Caco-2 (cell line): Measurements from ENCODE around the gene MYRF. TPM values are rescaled to one million over a fixed set of nuclear protein-coding genes. Genes with fewer than 3 reads are reported as not detected.
A peak's percentile ranks its signal among the peaks of the same experiment; 100 is the strongest.

ENCODE experiments used
- BruUV-seq: library from RNA; stranded (reverse); fragments of 400-500 nt; replicated peaks from 2 replicates; lab custom pipeline; 2021; lab: Mats Ljungman, UMichigan
- CTCF ChIA-PET: fragments of 300-600 bp; sonication (Branson Sonifier 250); formaldehyde crosslinking; loops from one replicate; lab custom pipeline; 2022; ENCODE audit warnings: antibody characterized with exemption; lab: Charles Lee
- POLR2A ChIA-PET: fragments of 300-600 bp; sonication (Branson Sonifier 250); formaldehyde crosslinking; loops from one replicate; lab custom pipeline; 2022; ENCODE audit warnings: antibody characterized with exemption; lab: Charles Lee
- DNase-seq, 2 experiments: peaks; one replicate each; pipeline versions ENCODE4 v3.0.0 to v3.0.0-alpha.2; 2020 to 2022
- H3K27me3 ChIP-seq: replicated peaks from 2 replicates; pipeline ENCODE4 v1.6.0; 2011; ENCODE audit warnings: low read length; ENCODE audit not compliant: control insufficient read depth, insufficient read depth
- H3K36me3 ChIP-seq: 2 replicates; pipeline ENCODE4 v1.5.1; 2011; ENCODE audit warnings: low read length; ENCODE audit not compliant: control insufficient read depth, insufficient read depth
- H3K4me1 ChIP-seq: fragments of 250-450 bp; sonication (Bioruptor Pico); 2 replicates; pipeline ENCODE4 v1.5.1; 2020; ENCODE audit warnings: mild to moderate bottlenecking
- H3K4me3 ChIP-seq: 2 replicates; pipeline ENCODE4 v1.5.1; 2011; ENCODE audit warnings: low read depth, mild to moderate bottlenecking, control low read depth, low read length
- H3K9me3 ChIP-seq: fragments of 250-450 bp; sonication (Bioruptor Pico); 2 replicates; pipeline ENCODE4 v1.5.1; 2020; ENCODE audit warnings: mild to moderate bottlenecking, moderate library complexity
- H3K27ac Mint-ChIP-seq: one replicate; pipeline ENCODE4 v1.8.0; 2022; ENCODE audit warnings: mixed read lengths; ENCODE audit not compliant: unreplicated experiment
- H3K27me3 Mint-ChIP-seq: one replicate; pipeline ENCODE4 v1.8.0; 2022; ENCODE audit warnings: mixed read lengths; ENCODE audit not compliant: insufficient read depth, unreplicated experiment
- H3K36me3 Mint-ChIP-seq: one replicate; pipeline ENCODE4 v1.8.0; 2022; ENCODE audit warnings: mild to moderate bottlenecking, mixed read lengths; ENCODE audit not compliant: insufficient read depth, unreplicated experiment
- H3K4me1 Mint-ChIP-seq: one replicate; pipeline ENCODE4 v1.8.0; 2022; ENCODE audit warnings: low read depth, mixed read lengths; ENCODE audit not compliant: unreplicated experiment
- H3K4me3 Mint-ChIP-seq: one replicate; pipeline ENCODE4 v1.8.0; 2022; ENCODE audit warnings: mild to moderate bottlenecking, moderate library complexity, mixed read lengths; ENCODE audit not compliant: unreplicated experiment
- H3K9me3 Mint-ChIP-seq: one replicate; pipeline ENCODE4 v1.8.0; 2022; ENCODE audit warnings: mixed read lengths; ENCODE audit not compliant: unreplicated experiment
- intact Hi-C: fragments of 100-400 bp; cut with micrococcal nuclease; formaldehyde crosslinking; loops from one replicate; pipeline ENCODE4 v1.10.0; 2022; ENCODE audit not compliant: unreplicated experiment
- total RNA-seq: library from RNA; stranded (reverse); gene quantifications from 2 replicates; pipeline ENCODE4 v1.2.3, GENCODE V29; 2022
- TF ChIP-seq, protein P1 (sequence below), 2 experiments: fragments of 200-600 bp in 1 of 2; IDR thresholded peaks; 1 replicate in 1 of 2; 2 replicates in 1 of 2; pipeline versions ENCODE4 v1.5.1 to v1.8.0; 2011 to 2022; ENCODE audit warnings: antibody characterized with exemption in 1 of 2, control low read depth in 1 of 2, inconsistent platforms in 1 of 2, low read depth in 1 of 2, low read length in 1 of 2, mild to moderate bottlenecking in 1 of 2, moderate library complexity in 1 of 2; ENCODE audit not compliant: insufficient read depth in 1 of 2, severe bottlenecking in 1 of 2, unreplicated experiment in 1 of 2

The MYRF gene
- total RNA-seq, 1 experiment from 2014 or later = 169 TPM

DNA sequence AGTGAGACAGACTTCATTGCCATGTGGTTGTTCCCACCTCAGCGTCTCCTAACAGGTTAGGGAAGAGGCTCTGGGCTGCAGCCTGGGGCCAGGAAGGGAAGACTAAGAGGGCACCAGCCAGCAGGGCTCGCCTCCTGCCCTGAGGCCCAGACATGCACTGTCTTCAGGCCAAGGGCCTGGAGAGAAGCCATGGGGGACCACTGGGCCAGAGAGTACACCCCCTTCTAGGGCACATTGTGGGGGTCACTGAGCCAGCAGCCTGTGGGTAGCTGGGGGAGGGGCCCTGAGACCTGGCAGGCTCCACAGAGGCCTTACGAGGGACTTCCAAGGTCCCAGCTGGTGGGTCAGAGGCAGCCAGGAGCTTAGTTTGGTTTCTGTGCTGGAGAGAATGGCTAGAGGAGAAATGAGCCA lies 25.0 kb upstream of the MYRF start:
- Histone ChIP-seq H3K36me3 (peaks cover 1% of the 10 kb centered on the region), H3K4me3 (no peak overlapping the region), H3K4me1 (no peaks in the 10 kb centered on the region), H3K9me3 (no peaks in the 10 kb centered on the region), H3K27me3 (no peaks in the 10 kb centered on the region)
- TF ChIP-seq, protein P1, sequence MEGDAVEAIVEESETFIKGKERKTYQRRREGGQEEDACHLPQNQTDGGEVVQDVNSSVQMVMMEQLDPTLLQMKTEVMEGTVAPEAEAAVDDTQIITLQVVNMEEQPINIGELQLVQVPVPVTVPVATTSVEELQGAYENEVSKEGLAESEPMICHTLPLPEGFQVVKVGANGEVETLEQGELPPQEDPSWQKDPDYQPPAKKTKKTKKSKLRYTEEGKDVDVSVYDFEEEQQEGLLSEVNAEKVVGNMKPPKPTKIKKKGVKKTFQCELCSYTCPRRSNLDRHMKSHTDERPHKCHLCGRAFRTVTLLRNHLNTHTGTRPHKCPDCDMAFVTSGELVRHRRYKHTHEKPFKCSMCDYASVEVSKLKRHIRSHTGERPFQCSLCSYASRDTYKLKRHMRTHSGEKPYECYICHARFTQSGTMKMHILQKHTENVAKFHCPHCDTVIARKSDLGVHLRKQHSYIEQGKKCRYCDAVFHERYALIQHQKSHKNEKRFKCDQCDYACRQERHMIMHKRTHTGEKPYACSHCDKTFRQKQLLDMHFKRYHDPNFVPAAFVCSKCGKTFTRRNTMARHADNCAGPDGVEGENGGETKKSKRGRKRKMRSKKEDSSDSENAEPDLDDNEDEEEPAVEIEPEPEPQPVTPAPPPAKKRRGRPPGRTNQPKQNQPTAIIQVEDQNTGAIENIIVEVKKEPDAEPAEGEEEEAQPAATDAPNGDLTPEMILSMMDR (IDR thresholded peaks at IDR 0.05; ENCODE audit: insufficient read depth in 1 of 2, low read depth in 1 of 2, low read length in 1 of 2, severe bottlenecking in 1 of 2, unreplicated experiment in 1 of 2) = no peak
- Mint-ChIP-seq H3K27ac (no peak overlapping the region), H3K27me3 (no peaks in the 10 kb centered on the region), H3K4me1 (no peaks in the 10 kb centered on the region), H3K36me3 (peaks cover 9% of the 10 kb centered on the region), H3K9me3 (no peaks in the 10 kb centered on the region), H3K4me3 (no peak overlapping the region)
- intact Hi-C loops = no loop called here
- BruUV-seq = no TSS peak
- ChIA-PET POLR2A (no interaction called here), CTCF (interaction anchor here (1.5 kb wide), 1 partner anchor 48 kb away, joined by 3 read pairs; no protein-coding TSS in a partner anchor)
- DNase-seq = no peak

DNA sequence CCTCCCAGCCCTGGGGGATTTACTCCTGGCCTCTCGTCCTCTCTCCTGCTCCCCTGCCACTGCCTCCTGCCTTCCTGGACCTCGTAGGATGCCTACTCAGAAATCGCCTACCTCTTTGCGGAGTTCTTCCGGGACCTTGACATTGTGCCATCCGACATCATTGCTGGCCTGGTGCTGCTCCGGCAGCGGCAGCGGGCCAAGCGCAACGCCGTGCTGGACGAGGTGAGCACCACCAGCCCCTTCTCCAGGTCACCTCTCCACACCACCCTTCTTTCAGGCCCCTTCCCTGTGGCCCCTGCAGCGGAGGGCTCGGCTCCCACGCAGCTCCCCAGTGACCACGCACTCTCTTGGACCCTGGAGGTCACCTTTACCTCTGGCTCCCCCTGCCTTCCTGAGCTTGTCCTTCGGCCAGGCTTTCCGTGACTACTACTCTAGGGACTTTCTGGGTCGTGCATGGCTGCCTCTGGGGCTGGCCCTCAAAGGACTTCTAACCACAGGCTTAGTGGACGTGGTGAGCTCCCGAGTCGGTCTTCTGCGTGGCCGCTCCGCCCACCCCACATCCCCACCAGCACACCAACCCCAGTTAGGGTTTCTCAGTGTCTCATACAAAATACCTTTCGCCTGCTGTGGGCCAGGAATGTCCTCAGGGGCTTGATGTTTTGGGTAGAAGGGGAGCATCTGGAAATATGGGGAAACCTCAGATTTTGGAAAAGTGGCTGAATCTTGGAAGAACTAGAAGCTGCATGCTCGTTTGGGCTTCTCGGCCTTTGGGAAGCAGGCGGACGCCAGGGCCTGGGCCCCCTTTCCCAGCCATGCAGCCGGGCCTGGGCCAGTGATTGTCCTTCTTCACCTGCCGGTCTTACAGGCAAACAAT lies 24.1 kb upstream of the MYRF start:
- Histone ChIP-seq H3K9me3 (no peaks in the 10 kb centered on the region), H3K36me3 (peaks cover 1% of the 10 kb centered on the region; the same call in 1 of the 2 replicates), H3K27me3 (no peaks in the 10 kb centered on the region), H3K4me1 (no peaks in the 10 kb centered on the region), H3K4me3 (no peak overlapping the region)
- TF ChIP-seq, protein P1 (IDR thresholded peaks at IDR 0.05; ENCODE audit: insufficient read depth in 1 of 2, low read depth in 1 of 2, low read length in 1 of 2, severe bottlenecking in 1 of 2, unreplicated experiment in 1 of 2) = peak; percentile 8 to 24
- Mint-ChIP-seq H3K36me3 (peaks cover 11% of the 10 kb centered on the region), H3K4me3 (no peak overlapping the region), H3K4me1 (peaks cover 4% of the 10 kb centered on the region), H3K27me3 (no peaks in the 10 kb centered on the region), H3K27ac (peak overlapping the region; percentile 8), H3K9me3 (no peaks in the 10 kb centered on the region)
- DNase-seq = no peak
- POLR2A ChIA-PET = no interaction called here
- BruUV-seq = no TSS peak
- CTCF ChIA-PET = interaction anchor here (0.7 to 1.1 kb wide), 4 partner anchors 10 to 90 kb away, joined by 3 read pairs; no protein-coding TSS in a partner anchor
- intact Hi-C loops = no loop called here

DNA sequence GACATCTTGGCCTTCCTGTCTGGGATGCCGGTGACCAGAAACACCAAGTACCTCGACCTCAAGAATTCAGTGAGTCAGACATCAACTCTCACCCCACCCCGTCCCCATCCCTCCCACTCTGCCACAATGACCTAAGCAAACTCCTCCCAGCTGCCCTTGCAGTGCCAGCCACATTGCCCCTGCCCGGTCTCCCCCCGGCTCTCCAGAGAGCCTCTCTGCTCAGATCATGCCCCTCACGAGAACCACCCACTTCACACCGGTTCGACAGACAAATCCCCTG lies 23.6 kb upstream of the MYRF start:
- intact Hi-C loops = no loop called here
- Mint-ChIP-seq H3K9me3 (no peaks in the 10 kb centered on the region), H3K27me3 (no peaks in the 10 kb centered on the region), H3K27ac (no peak overlapping the region), H3K4me3 (no peak overlapping the region), H3K36me3 (peaks cover 17% of the 10 kb centered on the region), H3K4me1 (peaks cover 9% of the 10 kb centered on the region)
- no peaks in the 10 kb centered on the region for H3K4me1 ChIP-seq
- no peak for DNase-seq
- no peaks in the 10 kb centered on the region for H3K27me3 ChIP-seq
- TF ChIP-seq, protein P1 (IDR thresholded peaks at IDR 0.05; ENCODE audit: insufficient read depth in 1 of 2, low read depth in 1 of 2, low read length in 1 of 2, severe bottlenecking in 1 of 2, unreplicated experiment in 1 of 2) = no peak
- H3K36me3 ChIP-seq = peaks cover 1% of the 10 kb centered on the region; the same call in 1 of the 2 replicates
- POLR2A ChIA-PET = no interaction called here
- H3K4me3 ChIP-seq = no peak overlapping the region
- H3K9me3 ChIP-seq = no peaks in the 10 kb centered on the region
- CTCF ChIA-PET = interaction anchor here (0.9 to 1.1 kb wide), 3 partner anchors 11 to 90 kb away, joined by 3 read pairs; no protein-coding TSS in a partner anchor
- BruUV-seq = no TSS peak
